Right hindlimb (tissue), 1 donor: ENCODE data around the gene EXOC6B.
"Not testable (repeated sequence)": the region's sequence is repeated elsewhere in the genome, so short reads cannot be mapped to it uniquely, and the experiment has no call there.

Experiments used
- DNase-seq: peaks from one replicate; pipeline ENCODE4 v3.0.0-alpha.2; 2018

Gene EXOC6B

GRCh38 chr2:72602711-72603110 is 223.1 kb downstream of the EXOC6B start:
- no peak for DNase-seq

- no peak for DNase-seq
Observed at GRCh38 chr2:72602095-72602494, 223.7 kb downstream of the EXOC6B start.

- DNase-seq = not testable (repeated sequence)
Observed at GRCh38 chr2:72583836-72584235, 242.0 kb downstream of the EXOC6B start.

GRCh38 chr2:72583376-72583775 is 242.5 kb downstream of the EXOC6B start:
- DNase-seq = no peak

- no peak for DNase-seq
Observed at GRCh38 chr2:72581560-72582181, 244.2 kb downstream of the EXOC6B start.

GRCh38 chr2:72579591-72580180 is 246.1 kb downstream of the EXOC6B start:
- DNase-seq = no peak

- DNase-seq = no peak
Observed at GRCh38 chr2:72576861-72577260, 249.0 kb downstream of the EXOC6B start.

- DNase-seq = no peak
Observed at GRCh38 chr2:72576459-72576858, 249.4 kb downstream of the EXOC6B start.

- DNase-seq = no peak
Observed at GRCh38 chr2:72574886-72575285, 250.9 kb downstream of the EXOC6B start.

GRCh38 chr2:72573232-72573631 is 252.6 kb downstream of the EXOC6B start:
- no peak for DNase-seq

- no peak for DNase-seq
Observed at GRCh38 chr2:72572501-72572900, 253.3 kb downstream of the EXOC6B start.

GRCh38 chr2:72570413-72570812 is 255.4 kb downstream of the EXOC6B start:
- DNase-seq = no peak

- no peak for DNase-seq
Observed at GRCh38 chr2:72562451-72563153, 263.2 kb downstream of the EXOC6B start.

- DNase-seq = no peak
Observed at GRCh38 chr2:72561621-72562318, 264.1 kb downstream of the EXOC6B start.

- no peak for DNase-seq
Observed at GRCh38 chr2:72555943-72556342, 269.9 kb downstream of the EXOC6B start.

- not testable (repeated sequence) for DNase-seq
Observed at GRCh38 chr2:72555363-72555762, 270.5 kb downstream of the EXOC6B start.

- DNase-seq = not testable (repeated sequence)
Observed at GRCh38 chr2:72554910-72555309, 270.9 kb downstream of the EXOC6B start.

- DNase-seq = no peak
Observed at GRCh38 chr2:72554381-72554780, 271.5 kb downstream of the EXOC6B start.

- no peak for DNase-seq
Observed at GRCh38 chr2:72548081-72548764, 277.6 kb downstream of the EXOC6B start.

GRCh38 chr2:72545790-72546189 is 280.0 kb downstream of the EXOC6B start:
- no peak for DNase-seq

GRCh38 chr2:72544554-72544953 is 281.3 kb downstream of the EXOC6B start:
- no peak for DNase-seq

- no peak for DNase-seq
Observed at GRCh38 chr2:72543497-72544216, 282.2 kb downstream of the EXOC6B start.
